K562 (cell line): ENCODE data around the gene OR4D2. TPM values are rescaled to one million over a fixed set of nuclear protein-coding genes. Genes with fewer than 3 reads are reported as not detected.

ENCODE experiments used
- POLR3G ChIP-seq: IDR thresholded peaks from 2 replicates; pipeline ENCODE4 v1.6.1; 2011; ENCODE audit not compliant: insufficient read length, insufficient replicate concordance; ENCODE audit errors: extremely low read depth
- ZNF133 ChIP-seq: fragments of 250-450 bp; sonication (Bioruptor Pico); IDR thresholded peaks from 2 replicates; pipeline ENCODE4 v1.4.0; 2020; ENCODE audit warnings: mild to moderate bottlenecking
- polyA plus RNA-seq, 8 experiments: library from polyadenylated mRNA; depleted of rRNA in 4 of 8; stranded (reverse) in 5 of 8; unstranded in 3 of 8; fragments of >200 nt; fragmentation: Nextera tagmentation in 2 of 8; fragmentation: Illumina TruSeq in 1 of 8; extraction: Ambion mirVana in 2 of 8; extraction: Trizol in 1 of 8; gene quantifications; 2 replicates each; pipeline versions ENCODE4 v1.2.1 to v1.2.3, GENCODE V29; 2011 to 2014; ENCODE audit warnings: inconsistent platforms in 1 of 8, missing spikeins in 1 of 8
- total RNA-seq, 7 experiments: library from RNA; depleted of rRNA in 6 of 7; stranded (reverse); fragments of >200 nt in 6 of 7; fragmentation: Illumina TruSeq in 2 of 7; extraction: Trizol in 2 of 7; gene quantifications; 2 replicates each; pipeline versions ENCODE4 v1.2.1 to v1.2.3, GENCODE V29; 2011 to 2021; ENCODE audit warnings: low replicate concordance in 1 of 7
- TF ChIP-seq, protein P1 (sequence below): sonication (generic); formaldehyde crosslinking; IDR thresholded peaks from 2 replicates; pipeline ENCODE4 v1.8.0; 2023; ENCODE audit warnings: missing genetic modification reagents, mild to moderate bottlenecking, borderline replicate concordance
- TF ChIP-seq, protein P2 (sequence below): fragments of 200-800 bp; sonication (Bioruptor generic); IDR thresholded peaks from 2 replicates; pipeline ENCODE4 v1.6.1; 2017; ENCODE audit warnings: missing genetic modification characterization, missing compliant biosample characterization
- TF ChIP-seq, protein P3 (sequence below): fragments of 250-450 bp; sonication (Bioruptor Pico); IDR thresholded peaks from 2 replicates; pipeline ENCODE4 v1.8.0; 2022; ENCODE audit warnings: inconsistent platforms, mild to moderate bottlenecking, moderate library complexity, borderline replicate concordance

The OR4D2 gene
- total and polyA plus RNA-seq, 9 of the 15 experiments (the other 6 are each of a cell fraction or from before 2014, with no cell fraction given) = not detected

DNA sequence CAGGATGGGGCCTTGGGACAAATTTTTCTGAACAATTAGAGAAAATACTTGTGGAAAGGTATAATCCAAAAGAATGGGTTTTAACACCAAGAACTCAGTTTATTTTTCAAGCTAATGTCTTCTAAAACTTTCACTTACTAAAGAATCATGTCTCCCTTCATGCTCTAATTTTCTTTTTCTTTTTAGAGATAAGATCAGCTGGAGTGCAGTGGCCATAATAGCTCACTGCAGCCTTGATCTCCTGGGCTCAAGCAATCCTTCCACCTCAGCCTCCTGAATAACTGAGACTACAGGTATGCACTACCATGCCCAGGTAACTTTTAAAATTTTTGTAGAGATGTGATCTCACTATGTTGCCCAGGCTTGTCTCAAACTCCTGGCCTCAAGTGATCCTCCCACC is 13.1 kb upstream of the OR4D2 start (continued):
- no peak for TF ChIP-seq ZNF133 (CRISPR knock-in tag)
- TF ChIP-seq, protein P1, sequence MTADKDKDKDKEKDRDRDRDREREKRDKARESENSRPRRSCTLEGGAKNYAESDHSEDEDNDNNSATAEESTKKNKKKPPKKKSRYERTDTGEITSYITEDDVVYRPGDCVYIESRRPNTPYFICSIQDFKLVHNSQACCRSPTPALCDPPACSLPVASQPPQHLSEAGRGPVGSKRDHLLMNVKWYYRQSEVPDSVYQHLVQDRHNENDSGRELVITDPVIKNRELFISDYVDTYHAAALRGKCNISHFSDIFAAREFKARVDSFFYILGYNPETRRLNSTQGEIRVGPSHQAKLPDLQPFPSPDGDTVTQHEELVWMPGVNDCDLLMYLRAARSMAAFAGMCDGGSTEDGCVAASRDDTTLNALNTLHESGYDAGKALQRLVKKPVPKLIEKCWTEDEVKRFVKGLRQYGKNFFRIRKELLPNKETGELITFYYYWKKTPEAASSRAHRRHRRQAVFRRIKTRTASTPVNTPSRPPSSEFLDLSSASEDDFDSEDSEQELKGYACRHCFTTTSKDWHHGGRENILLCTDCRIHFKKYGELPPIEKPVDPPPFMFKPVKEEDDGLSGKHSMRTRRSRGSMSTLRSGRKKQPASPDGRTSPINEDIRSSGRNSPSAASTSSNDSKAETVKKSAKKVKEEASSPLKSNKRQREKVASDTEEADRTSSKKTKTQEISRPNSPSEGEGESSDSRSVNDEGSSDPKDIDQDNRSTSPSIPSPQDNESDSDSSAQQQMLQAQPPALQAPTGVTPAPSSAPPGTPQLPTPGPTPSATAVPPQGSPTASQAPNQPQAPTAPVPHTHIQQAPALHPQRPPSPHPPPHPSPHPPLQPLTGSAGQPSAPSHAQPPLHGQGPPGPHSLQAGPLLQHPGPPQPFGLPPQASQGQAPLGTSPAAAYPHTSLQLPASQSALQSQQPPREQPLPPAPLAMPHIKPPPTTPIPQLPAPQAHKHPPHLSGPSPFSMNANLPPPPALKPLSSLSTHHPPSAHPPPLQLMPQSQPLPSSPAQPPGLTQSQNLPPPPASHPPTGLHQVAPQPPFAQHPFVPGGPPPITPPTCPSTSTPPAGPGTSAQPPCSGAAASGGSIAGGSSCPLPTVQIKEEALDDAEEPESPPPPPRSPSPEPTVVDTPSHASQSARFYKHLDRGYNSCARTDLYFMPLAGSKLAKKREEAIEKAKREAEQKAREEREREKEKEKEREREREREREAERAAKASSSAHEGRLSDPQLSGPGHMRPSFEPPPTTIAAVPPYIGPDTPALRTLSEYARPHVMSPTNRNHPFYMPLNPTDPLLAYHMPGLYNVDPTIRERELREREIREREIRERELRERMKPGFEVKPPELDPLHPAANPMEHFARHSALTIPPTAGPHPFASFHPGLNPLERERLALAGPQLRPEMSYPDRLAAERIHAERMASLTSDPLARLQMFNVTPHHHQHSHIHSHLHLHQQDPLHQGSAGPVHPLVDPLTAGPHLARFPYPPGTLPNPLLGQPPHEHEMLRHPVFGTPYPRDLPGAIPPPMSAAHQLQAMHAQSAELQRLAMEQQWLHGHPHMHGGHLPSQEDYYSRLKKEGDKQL (CRISPR knock-in tag) = no peak
- TF ChIP-seq POLR3G = no peak
- TF ChIP-seq, protein P2, sequence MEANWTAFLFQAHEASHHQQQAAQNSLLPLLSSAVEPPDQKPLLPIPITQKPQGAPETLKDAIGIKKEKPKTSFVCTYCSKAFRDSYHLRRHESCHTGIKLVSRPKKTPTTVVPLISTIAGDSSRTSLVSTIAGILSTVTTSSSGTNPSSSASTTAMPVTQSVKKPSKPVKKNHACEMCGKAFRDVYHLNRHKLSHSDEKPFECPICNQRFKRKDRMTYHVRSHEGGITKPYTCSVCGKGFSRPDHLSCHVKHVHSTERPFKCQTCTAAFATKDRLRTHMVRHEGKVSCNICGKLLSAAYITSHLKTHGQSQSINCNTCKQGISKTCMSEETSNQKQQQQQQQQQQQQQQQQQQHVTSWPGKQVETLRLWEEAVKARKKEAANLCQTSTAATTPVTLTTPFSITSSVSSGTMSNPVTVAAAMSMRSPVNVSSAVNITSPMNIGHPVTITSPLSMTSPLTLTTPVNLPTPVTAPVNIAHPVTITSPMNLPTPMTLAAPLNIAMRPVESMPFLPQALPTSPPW (CRISPR knock-in tag) = no peak
- TF ChIP-seq, protein P3, sequence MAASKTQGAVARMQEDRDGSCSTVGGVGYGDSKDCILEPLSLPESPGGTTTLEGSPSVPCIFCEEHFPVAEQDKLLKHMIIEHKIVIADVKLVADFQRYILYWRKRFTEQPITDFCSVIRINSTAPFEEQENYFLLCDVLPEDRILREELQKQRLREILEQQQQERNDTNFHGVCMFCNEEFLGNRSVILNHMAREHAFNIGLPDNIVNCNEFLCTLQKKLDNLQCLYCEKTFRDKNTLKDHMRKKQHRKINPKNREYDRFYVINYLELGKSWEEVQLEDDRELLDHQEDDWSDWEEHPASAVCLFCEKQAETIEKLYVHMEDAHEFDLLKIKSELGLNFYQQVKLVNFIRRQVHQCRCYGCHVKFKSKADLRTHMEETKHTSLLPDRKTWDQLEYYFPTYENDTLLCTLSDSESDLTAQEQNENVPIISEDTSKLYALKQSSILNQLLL (CRISPR knock-in tag) = no peak
- TF ChIP-seq, all 486 proteins: peak for 0
